Measurements from ENCODE around the gene PDGFA.

PDGFA gene

GRCh38 chr7:520503-521161 lies 986 bp upstream of the PDGFA start:
- Mint-ChIP-seq H3K27ac (no peak overlapping the region), H3K27me3 (peaks cover 40% of the 10 kb centered on the region), H3K9me3 (no peaks in the 10 kb centered on the region), H3K36me3 (ENCODE audit: low read depth) (peaks cover 3% of the 10 kb centered on the region), H3K4me3 (peak overlapping the region; percentile 21), H3K4me1 (peaks cover 15% of the 10 kb centered on the region)
- ATAC-seq (no peak), DNase-seq (no peak)

DNA sequence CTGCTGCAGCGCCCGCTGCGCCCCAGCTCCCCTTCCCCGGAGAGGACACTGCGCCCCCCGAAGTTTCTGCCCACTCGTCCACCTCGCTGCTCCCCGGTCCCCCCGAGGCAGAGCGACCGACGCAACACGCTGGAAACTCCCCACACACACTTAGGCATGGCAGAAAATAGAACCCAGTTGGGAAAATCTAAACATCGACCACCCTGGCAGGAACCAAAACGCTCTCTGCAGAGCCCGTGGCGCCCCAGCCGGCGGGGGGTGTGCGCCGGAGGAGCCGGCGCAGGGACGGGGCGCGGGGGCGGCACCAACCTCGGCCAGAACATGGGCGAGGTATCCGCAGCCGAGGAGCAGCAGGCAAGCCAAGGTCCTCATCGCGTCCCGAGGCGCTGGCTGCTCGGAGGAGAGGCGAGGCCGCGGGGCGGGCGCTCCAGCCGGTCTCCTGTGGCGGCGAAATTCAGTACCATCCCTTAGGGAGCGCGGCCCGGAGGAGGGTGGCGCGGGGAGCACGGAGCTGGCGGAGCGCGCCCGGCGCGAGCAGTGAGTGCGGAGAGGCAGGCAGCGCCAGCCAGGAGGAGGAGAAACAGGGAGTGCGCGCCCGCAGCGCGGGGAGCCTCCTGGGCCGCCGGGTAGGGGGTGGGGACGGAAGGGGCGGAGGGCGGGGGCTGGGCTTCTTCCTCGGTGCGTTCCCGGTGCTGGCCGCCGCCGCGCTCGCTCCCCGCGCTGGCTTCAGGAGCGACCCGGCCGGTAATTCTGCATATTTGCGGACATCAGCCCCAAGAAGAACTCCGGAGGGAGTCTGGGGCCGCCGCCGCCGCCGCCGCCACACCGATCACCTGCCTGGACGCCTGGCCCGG lies 789 bp downstream of the PDGFA start:
- peak overlapping the region; percentile 81 for H3K4me3 Mint-ChIP-seq
- peaks cover 20% of the 10 kb centered on the region for H3K4me1 Mint-ChIP-seq
- DNase-seq (peak; percentile 65), ATAC-seq (peak; percentile 29)
- H3K9me3 Mint-ChIP-seq, result no peaks in the 10 kb centered on the region
- peaks cover 4% of the 10 kb centered on the region for H3K36me3 Mint-ChIP-seq (ENCODE audit: low read depth)
- no peak overlapping the region for H3K27ac Mint-ChIP-seq
- H3K27me3 Mint-ChIP-seq, result peaks cover 27% of the 10 kb centered on the region

DNA sequence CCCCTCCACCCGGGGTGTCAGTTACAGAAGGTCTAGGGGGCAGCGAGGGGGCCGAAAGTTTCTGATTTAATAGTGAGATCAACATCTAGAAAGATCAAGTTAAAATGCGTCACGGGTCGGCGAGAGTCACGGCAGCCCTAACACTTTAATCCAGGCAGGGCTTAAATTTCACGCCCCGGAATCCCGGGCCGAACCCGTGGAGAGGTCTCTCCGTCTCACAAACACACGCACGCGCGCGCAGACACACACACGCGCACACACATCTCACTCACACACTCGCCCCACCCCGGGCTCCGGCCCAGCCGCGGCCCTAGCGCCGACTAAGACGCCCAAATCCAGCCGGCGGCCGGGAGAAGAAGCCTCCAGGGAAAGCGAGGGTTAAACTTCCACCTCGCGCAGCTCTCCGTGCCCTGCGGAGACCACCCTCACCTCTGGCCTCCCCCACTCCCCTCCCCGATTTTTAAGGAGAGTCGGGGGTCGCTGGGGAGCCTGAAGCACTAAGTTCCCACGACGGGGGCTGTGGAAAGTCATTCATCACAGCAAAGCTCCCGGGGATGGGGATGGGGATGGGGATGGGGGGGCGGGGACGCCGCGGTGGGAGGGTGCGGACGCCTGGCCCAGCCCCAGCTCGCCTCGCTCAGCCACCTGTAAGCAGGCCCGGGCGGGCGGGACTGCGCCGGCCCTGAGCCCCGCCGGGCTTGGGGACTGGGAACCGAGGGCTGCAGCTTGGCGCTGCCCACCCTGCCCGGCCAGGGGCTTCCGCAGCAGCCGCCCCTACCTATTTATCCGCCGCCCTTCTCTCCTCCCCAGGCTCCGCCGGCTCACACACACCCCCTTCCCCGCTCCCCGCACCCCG lies 1.6 kb downstream of the PDGFA start:
- peak overlapping the region; percentile 54 for H3K27ac Mint-ChIP-seq
- H3K9me3 Mint-ChIP-seq, result no peaks in the 10 kb centered on the region

GRCh38 chr7:516606-517456 lies 2.8 kb downstream of the PDGFA start:
- peak; percentile 42 for ATAC-seq
- peaks cover 21% of the 10 kb centered on the region for H3K4me1 Mint-ChIP-seq
- peak overlapping the region; percentile 55 for H3K4me3 Mint-ChIP-seq

More for the DNA sequence above, 1.6 kb downstream of the PDGFA start:
- DNase-seq (peak; percentile 23), ATAC-seq (no peak)
- peaks cover 8% of the 10 kb centered on the region for H3K36me3 Mint-ChIP-seq (ENCODE audit: low read depth)
- H3K4me1 Mint-ChIP-seq, result peaks cover 24% of the 10 kb centered on the region
- H3K27me3 Mint-ChIP-seq, result peaks cover 21% of the 10 kb centered on the region
- H3K4me3 Mint-ChIP-seq, result peak overlapping the region; percentile 84

DNA sequence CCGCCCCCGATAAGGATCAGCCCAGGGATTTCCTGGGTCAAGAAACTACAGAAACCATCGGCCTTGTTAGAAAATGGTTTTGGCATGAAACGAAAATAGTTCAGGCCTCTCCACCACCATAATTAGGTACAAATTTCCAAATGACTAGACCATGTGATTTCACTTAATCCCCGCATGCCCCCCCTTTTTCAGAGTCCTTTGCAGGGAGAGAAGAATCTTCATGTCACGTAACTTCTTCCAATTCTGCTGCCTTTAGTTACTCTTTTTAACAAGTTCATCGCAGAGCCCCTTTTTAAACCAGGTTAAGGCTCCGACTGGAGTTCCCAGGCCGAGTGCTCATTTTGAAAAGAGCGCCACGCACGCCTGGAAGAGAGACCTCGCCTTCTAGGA lies 3.4 kb downstream of the PDGFA start:
- Mint-ChIP-seq H3K4me1 (peaks cover 18% of the 10 kb centered on the region), H3K4me3 (peak overlapping the region; percentile 55)

More at GRCh38 chr7:516606-517456, 2.8 kb downstream of the PDGFA start:
- H3K36me3 Mint-ChIP-seq (ENCODE audit: low read depth), result peaks cover 8% of the 10 kb centered on the region
- no peaks in the 10 kb centered on the region for H3K9me3 Mint-ChIP-seq
- DNase-seq, result peak; percentile 59
- H3K27me3 Mint-ChIP-seq, result peaks cover 18% of the 10 kb centered on the region
- no peak overlapping the region for H3K27ac Mint-ChIP-seq

DNA sequence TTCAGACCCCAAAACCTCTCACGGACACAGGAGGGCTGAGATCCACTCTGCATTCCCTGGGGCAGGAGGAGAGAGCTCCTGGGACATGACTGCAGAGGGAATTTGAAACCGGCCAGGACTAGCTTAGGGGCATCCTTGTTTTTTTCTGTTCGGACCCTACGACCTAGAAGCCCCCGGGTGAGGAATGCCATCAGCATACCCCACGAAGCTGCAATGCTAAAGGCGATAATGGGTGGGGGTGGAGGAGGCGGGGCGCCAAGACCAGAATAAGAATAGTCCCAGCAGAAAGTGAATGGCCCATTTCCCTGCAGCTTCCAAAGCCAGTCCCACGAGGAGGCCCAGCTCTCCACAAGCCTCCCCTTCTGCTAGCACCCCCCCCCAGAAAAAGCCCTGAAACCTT lies 4.0 kb downstream of the PDGFA start:
- no peaks in the 10 kb centered on the region for H3K9me3 Mint-ChIP-seq
- H3K4me1 Mint-ChIP-seq, result peaks cover 17% of the 10 kb centered on the region
- H3K36me3 Mint-ChIP-seq (ENCODE audit: low read depth), result peaks cover 10% of the 10 kb centered on the region
- no peak overlapping the region for H3K27ac Mint-ChIP-seq
- H3K4me3 Mint-ChIP-seq, result peak overlapping the region; percentile 55
- peaks cover 13% of the 10 kb centered on the region for H3K27me3 Mint-ChIP-seq
- DNase-seq, result no peak
- no peak for ATAC-seq

More for the DNA sequence above, 3.4 kb downstream of the PDGFA start:
- H3K36me3 Mint-ChIP-seq (ENCODE audit: low read depth), result peaks cover 10% of the 10 kb centered on the region
- ATAC-seq, result no peak
- peaks cover 15% of the 10 kb centered on the region for H3K27me3 Mint-ChIP-seq
- H3K9me3 Mint-ChIP-seq, result no peaks in the 10 kb centered on the region
- no peak for DNase-seq
- H3K27ac Mint-ChIP-seq, result no peak overlapping the region

DNA sequence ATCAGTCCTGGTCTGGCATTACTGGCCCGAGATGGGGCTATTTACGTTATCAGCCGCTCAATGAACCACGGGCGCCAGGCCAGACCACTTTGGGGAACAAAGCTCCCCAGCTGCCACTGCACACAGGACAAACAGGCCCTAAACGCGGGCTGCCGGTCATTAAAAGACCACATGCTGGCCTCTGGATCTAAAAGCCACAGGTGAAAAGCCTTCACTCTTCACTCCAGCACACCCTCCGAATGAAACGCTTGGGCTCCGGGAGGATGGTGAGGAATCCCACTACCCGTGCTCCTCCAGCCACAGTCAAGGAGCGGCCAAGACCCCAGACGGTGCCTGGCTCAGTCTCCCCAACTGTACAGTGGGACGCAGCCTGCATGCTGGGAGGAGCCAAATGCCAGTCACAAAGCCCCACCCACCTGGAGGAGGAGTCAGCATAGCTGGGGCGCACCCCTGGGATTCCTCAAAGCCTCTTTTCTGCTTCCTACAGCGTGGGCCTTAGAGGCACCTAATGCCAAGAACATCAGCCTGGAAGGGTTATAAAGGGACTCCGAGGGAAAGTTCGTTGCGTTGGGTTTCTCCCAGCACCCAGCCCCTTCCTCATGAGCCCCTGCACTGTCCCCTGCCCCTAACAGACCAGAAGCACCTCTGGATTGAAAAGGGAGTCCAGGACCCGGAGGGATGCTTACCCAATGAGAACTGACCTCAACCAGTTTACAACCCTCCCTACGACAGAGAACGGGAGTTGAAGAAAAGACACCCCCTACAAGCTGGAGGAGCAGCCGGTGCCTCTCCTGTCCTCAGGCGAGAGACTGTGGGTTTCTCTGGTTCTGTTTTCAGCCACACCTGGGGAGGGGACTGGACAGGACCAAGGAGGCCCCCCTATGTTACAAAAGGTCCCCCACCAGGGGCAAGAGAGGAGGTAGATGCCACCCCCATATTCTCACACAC lies 4.7 kb downstream of the PDGFA start:
- H3K27me3 Mint-ChIP-seq, result peaks cover 13% of the 10 kb centered on the region
- ATAC-seq (no peak), DNase-seq (peak; percentile 43)
- H3K4me3 Mint-ChIP-seq, result no peak overlapping the region
- H3K36me3 Mint-ChIP-seq (ENCODE audit: low read depth), result peaks cover 10% of the 10 kb centered on the region
- no peak overlapping the region for H3K27ac Mint-ChIP-seq
- H3K9me3 Mint-ChIP-seq, result no peaks in the 10 kb centered on the region
- peaks cover 17% of the 10 kb centered on the region for H3K4me1 Mint-ChIP-seq

DNA sequence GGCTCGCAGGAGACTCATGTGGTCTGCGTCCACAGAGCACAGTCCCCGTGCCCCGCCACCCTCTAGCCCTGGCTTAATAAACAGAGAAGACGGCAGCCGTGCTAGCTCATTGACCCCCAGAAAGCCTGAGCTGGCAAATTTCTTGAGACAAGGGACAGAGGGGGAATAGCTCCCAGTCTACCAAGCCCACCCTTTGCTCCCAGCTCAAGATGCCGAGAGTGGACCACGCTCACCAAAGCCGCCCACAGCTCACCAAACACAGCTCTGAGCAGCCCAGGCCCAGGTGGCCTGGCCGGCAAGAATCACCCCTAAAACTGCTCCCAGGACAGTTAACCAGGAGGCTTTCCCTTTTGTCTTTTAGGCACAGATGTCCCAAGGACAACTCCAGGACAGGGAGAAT lies 5.4 kb downstream of the PDGFA start:
- H3K9me3 Mint-ChIP-seq, result no peaks in the 10 kb centered on the region
- peaks cover 13% of the 10 kb centered on the region for H3K27me3 Mint-ChIP-seq
- peak overlapping the region; percentile 65 for H3K27ac Mint-ChIP-seq
- ATAC-seq, result no peak
- H3K4me3 Mint-ChIP-seq, result no peak overlapping the region
- peaks cover 17% of the 10 kb centered on the region for H3K4me1 Mint-ChIP-seq
- no peak for DNase-seq
- H3K36me3 Mint-ChIP-seq (ENCODE audit: low read depth), result peaks cover 10% of the 10 kb centered on the region

DNA sequence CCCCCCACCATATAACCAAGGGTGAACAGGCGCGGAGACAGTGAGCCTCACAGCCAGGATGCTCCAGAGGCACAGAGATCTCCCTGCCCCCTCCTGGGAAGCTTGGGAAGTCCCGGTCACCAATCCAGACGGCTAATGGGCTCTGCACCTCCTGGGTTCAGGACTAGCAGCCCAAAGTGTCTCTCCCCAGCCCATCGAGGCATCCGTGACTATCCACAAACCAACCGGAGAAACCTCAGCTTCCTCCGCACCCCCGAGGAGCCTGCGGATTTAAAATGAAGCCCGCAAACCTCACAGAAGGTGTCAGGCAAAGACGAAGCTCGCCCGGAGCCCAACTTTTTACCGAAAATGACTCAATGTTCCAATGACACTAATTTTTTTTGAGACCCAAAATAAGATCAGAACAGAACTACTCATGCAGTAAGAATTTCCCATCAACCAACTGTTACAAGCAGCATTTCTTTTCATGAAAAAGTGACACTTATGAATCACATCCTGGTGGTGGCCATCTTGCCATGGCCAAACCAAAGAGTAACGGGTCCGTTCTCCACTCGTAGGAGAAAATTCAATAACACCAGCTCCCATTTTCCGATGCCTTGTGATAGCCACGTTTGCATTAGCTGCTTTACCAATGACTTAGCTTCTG lies 6.0 kb downstream of the PDGFA start:
- Mint-ChIP-seq H3K36me3 (ENCODE audit: low read depth) (peaks cover 10% of the 10 kb centered on the region), H3K27me3 (peaks cover 13% of the 10 kb centered on the region), H3K27ac (peak overlapping the region; percentile 65), H3K4me3 (no peak overlapping the region), H3K4me1 (peaks cover 17% of the 10 kb centered on the region), H3K9me3 (no peaks in the 10 kb centered on the region)
- ATAC-seq, result peak; percentile 4
- no peak for DNase-seq

DNA sequence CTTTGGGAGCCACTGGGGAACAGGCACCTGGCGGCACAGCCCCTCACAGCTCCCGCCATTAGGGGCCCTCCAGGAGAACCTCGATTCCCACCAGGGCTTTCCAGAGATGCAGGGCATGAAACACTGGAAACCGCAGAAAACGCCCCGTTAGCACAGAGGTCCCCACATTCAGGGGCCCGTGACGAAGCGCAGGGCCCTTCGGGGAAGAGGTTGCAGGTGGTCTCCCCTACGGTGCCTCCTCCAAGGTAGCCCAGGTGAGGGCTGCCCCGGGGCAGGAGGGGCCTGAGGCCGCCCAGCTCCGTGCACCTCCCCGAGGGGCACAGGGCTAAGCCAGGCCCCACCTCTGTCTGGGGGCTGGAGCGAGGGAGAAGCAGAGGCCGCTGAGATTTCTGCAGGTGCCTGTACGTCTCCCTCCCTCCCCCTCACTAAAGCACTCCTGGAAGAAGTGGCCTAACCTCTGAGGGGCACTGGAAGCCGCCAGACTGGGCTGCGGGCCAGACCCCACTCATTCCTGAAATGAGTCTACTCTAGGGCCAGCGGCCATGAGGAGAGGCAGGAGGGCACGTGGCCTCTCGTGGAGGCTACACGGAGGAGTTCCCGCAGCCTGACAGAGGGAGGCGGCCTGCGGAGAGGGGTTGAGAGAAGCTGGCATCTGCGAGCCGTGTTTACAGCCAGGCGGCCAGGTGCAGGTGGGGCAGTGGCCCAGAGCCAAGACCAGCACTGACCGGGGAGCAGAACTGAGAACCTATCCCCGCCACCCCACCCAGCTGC lies 6.9 kb downstream of the PDGFA start:
- DNase-seq, result no peak

DNA sequence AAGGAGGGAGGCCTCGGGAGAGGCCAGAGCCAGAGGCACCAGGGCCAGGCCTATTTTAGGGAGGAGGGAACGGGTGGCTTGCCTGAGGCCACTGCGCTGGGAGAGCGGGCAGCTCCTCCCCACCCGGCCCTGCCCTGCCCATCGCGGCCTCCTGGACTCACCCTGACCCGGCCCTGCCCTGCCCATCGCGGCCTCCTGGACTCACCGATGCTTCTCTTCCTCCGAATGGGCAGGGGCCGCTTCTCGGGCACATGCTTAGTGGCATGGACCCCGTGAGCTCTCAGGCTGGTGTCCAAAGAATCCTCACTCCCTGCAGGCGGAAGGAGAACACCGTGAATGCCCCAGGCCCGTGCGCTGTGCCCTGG lies 7.5 kb downstream of the PDGFA start:
- peaks cover 6% of the 10 kb centered on the region for H3K27me3 Mint-ChIP-seq
- no peak overlapping the region for H3K27ac Mint-ChIP-seq
- peaks cover 14% of the 10 kb centered on the region for H3K4me1 Mint-ChIP-seq
- peaks cover 10% of the 10 kb centered on the region for H3K36me3 Mint-ChIP-seq (ENCODE audit: low read depth)
- H3K9me3 Mint-ChIP-seq, result no peaks in the 10 kb centered on the region
- DNase-seq, result no peak
- no peak overlapping the region for H3K4me3 Mint-ChIP-seq
- no peak for ATAC-seq

More for the DNA sequence above, 6.9 kb downstream of the PDGFA start:
- Mint-ChIP-seq H3K9me3 (no peaks in the 10 kb centered on the region), H3K27me3 (peaks cover 7% of the 10 kb centered on the region), H3K27ac (no peak overlapping the region), H3K4me1 (peaks cover 15% of the 10 kb centered on the region), H3K4me3 (no peak overlapping the region), H3K36me3 (ENCODE audit: low read depth) (peaks cover 10% of the 10 kb centered on the region)
- no peak for ATAC-seq

GRCh38 chr7:511476-512145 lies 8.0 kb downstream of the PDGFA start:
- Mint-ChIP-seq H3K4me1 (peaks cover 14% of the 10 kb centered on the region), H3K36me3 (ENCODE audit: low read depth) (peaks cover 10% of the 10 kb centered on the region), H3K27ac (no peak overlapping the region), H3K27me3 (peaks cover 6% of the 10 kb centered on the region), H3K4me3 (no peak overlapping the region), H3K9me3 (no peaks in the 10 kb centered on the region)
- DNase-seq (no peak), ATAC-seq (no peak)
